ENCODE results near the gene ADCY2. TPM values are rescaled to one million over a fixed set of nuclear protein-coding genes. Genes with fewer than 3 reads are reported as not detected.

Gene ADCY2
- total and polyA plus RNA-seq, 2 experiments from 2014 or later: 23.8 to 74.9 TPM

GRCh38 chr5:7671381-7671993 lies 275.5 kb downstream of the ADCY2 start:
- H3K4me3 Mint-ChIP-seq: no peak overlapping the region
- peaks cover 41% of the 10 kb centered on the region for H3K36me3 Mint-ChIP-seq (ENCODE audit: low read depth)
- no peaks in the 10 kb centered on the region for H3K27me3 ChIP-seq (ENCODE audit: insufficient read depth)
- H3F3A ChIP-seq (replicated peaks; ENCODE audit: low read depth): no peaks in the 10 kb centered on the region
- no peaks in the 10 kb centered on the region for H3K9me2 ChIP-seq (ENCODE audit: insufficient read depth)
- H2AFZ ChIP-seq: no peak overlapping the region
- H3K27ac Mint-ChIP-seq: no peak overlapping the region
- ATAC-seq (no peak), DNase-seq (ENCODE audit: low spot score) (no peak)
- no peak overlapping the region for H3K4me2 ChIP-seq
- TF ChIP-seq ZNF462 (CRISPR knock-in tag; IDR thresholded peaks at IDR 0.05) (no peak), CTCF (conservative IDR thresholded peaks at IDR 0.05; ENCODE audit: low read depth in 2 of 2) (no peak), EZH2 (IDR thresholded peaks at IDR 0.05; ENCODE audit: low read depth, unreplicated experiment) (no peak), CREB1 (CRISPR knock-in tag; IDR thresholded peaks at IDR 0.05; ENCODE audit: low read depth) (no peak), ZNF331 (CRISPR knock-in tag; IDR thresholded peaks at IDR 0.05; ENCODE audit: low read depth) (no peak), ZNF114 (CRISPR knock-in tag; IDR thresholded peaks at IDR 0.05) (no peak), JUNB (IDR thresholded peaks at IDR 0.05; ENCODE audit: unreplicated experiment) (no peak), POLR2AphosphoS5 (IDR thresholded peaks at IDR 0.05; ENCODE audit: low read depth) (no peak), EZH2phosphoT487 (IDR thresholded peaks at IDR 0.05; ENCODE audit: unreplicated experiment) (no peak), STAT1 (IDR thresholded peaks at IDR 0.05; ENCODE audit: unreplicated experiment) (no peak), NANOG (IDR thresholded peaks at IDR 0.05; ENCODE audit: borderline replicate concordance) (no peak)
- TF ChIP-seq, protein P1, sequence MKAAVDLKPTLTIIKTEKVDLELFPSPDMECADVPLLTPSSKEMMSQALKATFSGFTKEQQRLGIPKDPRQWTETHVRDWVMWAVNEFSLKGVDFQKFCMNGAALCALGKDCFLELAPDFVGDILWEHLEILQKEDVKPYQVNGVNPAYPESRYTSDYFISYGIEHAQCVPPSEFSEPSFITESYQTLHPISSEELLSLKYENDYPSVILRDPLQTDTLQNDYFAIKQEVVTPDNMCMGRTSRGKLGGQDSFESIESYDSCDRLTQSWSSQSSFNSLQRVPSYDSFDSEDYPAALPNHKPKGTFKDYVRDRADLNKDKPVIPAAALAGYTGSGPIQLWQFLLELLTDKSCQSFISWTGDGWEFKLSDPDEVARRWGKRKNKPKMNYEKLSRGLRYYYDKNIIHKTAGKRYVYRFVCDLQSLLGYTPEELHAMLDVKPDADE (IDR thresholded peaks at IDR 0.05): no peak
- TF ChIP-seq, protein P2, sequence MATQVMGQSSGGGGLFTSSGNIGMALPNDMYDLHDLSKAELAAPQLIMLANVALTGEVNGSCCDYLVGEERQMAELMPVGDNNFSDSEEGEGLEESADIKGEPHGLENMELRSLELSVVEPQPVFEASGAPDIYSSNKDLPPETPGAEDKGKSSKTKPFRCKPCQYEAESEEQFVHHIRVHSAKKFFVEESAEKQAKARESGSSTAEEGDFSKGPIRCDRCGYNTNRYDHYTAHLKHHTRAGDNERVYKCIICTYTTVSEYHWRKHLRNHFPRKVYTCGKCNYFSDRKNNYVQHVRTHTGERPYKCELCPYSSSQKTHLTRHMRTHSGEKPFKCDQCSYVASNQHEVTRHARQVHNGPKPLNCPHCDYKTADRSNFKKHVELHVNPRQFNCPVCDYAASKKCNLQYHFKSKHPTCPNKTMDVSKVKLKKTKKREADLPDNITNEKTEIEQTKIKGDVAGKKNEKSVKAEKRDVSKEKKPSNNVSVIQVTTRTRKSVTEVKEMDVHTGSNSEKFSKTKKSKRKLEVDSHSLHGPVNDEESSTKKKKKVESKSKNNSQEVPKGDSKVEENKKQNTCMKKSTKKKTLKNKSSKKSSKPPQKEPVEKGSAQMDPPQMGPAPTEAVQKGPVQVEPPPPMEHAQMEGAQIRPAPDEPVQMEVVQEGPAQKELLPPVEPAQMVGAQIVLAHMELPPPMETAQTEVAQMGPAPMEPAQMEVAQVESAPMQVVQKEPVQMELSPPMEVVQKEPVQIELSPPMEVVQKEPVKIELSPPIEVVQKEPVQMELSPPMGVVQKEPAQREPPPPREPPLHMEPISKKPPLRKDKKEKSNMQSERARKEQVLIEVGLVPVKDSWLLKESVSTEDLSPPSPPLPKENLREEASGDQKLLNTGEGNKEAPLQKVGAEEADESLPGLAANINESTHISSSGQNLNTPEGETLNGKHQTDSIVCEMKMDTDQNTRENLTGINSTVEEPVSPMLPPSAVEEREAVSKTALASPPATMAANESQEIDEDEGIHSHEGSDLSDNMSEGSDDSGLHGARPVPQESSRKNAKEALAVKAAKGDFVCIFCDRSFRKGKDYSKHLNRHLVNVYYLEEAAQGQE (IDR thresholded peaks at IDR 0.05; ENCODE audit: unreplicated experiment): no peak
- peaks cover 5% of the 10 kb centered on the region; the same call in 1 of the 2 replicates for H3K4me1 ChIP-seq (ENCODE audit: insufficient read depth)
- peaks cover 2% of the 10 kb centered on the region for H3K27me3 Mint-ChIP-seq (ENCODE audit: insufficient read depth, low read depth, poor library complexity)
- H4K20me1 ChIP-seq (replicated peaks; ENCODE audit: insufficient read depth): no peaks in the 10 kb centered on the region; the same call in 1 of the 2 replicates
- no peak overlapping the region for H3K27ac ChIP-seq (ENCODE audit: low read depth)
- H3K4me3 ChIP-seq: no peak overlapping the region
- H3K4me1 Mint-ChIP-seq: no peaks in the 10 kb centered on the region; the same call in 1 of the 3 replicates
- H3K9me3 Mint-ChIP-seq: peaks cover 11% of the 10 kb centered on the region
- peaks cover 7% of the 10 kb centered on the region; the same call in 1 of the 2 replicates for H3K36me3 ChIP-seq (ENCODE audit: insufficient read depth)
- H3K79me2 ChIP-seq (replicated peaks; ENCODE audit: insufficient read depth): peaks cover 52% of the 10 kb centered on the region

Measured in GM23338 (cell line).